GM12873 (cell line): ENCODE data around the gene PTCD2.

ENCODE experiments used
- CTCF ChIP-seq: IDR thresholded peaks from 2 replicates; pipeline ENCODE4 v1.5.1; 2012; ENCODE audit warnings: low read depth, mild to moderate bottlenecking, moderate library complexity, low read length, control low read depth; ENCODE audit not compliant: insufficient read depth; ENCODE audit errors: missing control alignments

The PTCD2 gene

GRCh38 chr5:72386639-72387038 lies 66.5 kb downstream of the PTCD2 start:
- TF ChIP-seq CTCF = no peak

GRCh38 chr5:72387985-72388384 lies 67.8 kb downstream of the PTCD2 start:
- TF ChIP-seq CTCF = no peak

GRCh38 chr5:72388646-72389045 lies 68.5 kb downstream of the PTCD2 start:
- TF ChIP-seq CTCF = no peak

- no peak for TF ChIP-seq CTCF
Observed at GRCh38 chr5:72390836-72391235, 70.7 kb downstream of the PTCD2 start.

- no peak for TF ChIP-seq CTCF
Observed at GRCh38 chr5:72392326-72392733, 72.2 kb downstream of the PTCD2 start.

GRCh38 chr5:72393052-72393451 lies 72.9 kb downstream of the PTCD2 start:
- no peak for TF ChIP-seq CTCF

GRCh38 chr5:72394688-72395087 lies 74.5 kb downstream of the PTCD2 start:
- peak; percentile 77 for TF ChIP-seq CTCF
